Uterus (tissue), 4 donors: Measurements from ENCODE around the gene ASCC1. TPM values are rescaled to one million over a fixed set of nuclear protein-coding genes. Genes with fewer than 3 reads are reported as not detected.
A peak's percentile ranks its signal among the peaks of the same experiment; 100 is the strongest.
"Not testable (repeated sequence)": the region's sequence is repeated elsewhere in the genome, so short reads cannot be mapped to it uniquely, and the experiment has no call there.

ENCODE experiments used
- DNase-seq, 2 donors: peaks; one replicate each; pipeline ENCODE4 v3.0.0-alpha.2; 2019 to 2020
- H3K27ac ChIP-seq, 2 donors: fragments of 200-600 bp; sonication (generic); 1 replicate in 1 of 2; 2 replicates in 1 of 2; pipeline ENCODE4 v1.5.1; 2016 to 2018
- H3K27me3 ChIP-seq, 2 donors: fragments of 200-600 bp; sonication (generic); one replicate each; pipeline ENCODE4 v1.5.1; 2018 to 2019; ENCODE audit warnings: control low read depth in 1 of 2
- H3K36me3 ChIP-seq, 2 donors: fragments of 200-600 bp; sonication (generic); one replicate each; pipeline ENCODE4 v1.5.1; 2019; ENCODE audit warnings: control low read depth in 1 of 2
- H3K4me1 ChIP-seq, 2 donors: fragments of 200-600 bp; sonication (generic); one replicate each; pipeline ENCODE4 v1.5.1; 2018 to 2019; ENCODE audit warnings: control low read depth in 1 of 2
- H3K4me3 ChIP-seq, 2 donors: fragments of 200-600 bp; sonication (generic); 1 replicate in 1 of 2; 2 replicates in 1 of 2; pipeline ENCODE4 v1.5.1; 2018 to 2019; ENCODE audit warnings: mild to moderate bottlenecking in 1 of 2
- H3K9me3 ChIP-seq, 2 donors: fragments of 200-600 bp; sonication (generic); one replicate each; pipeline ENCODE4 v1.5.1; 2019; ENCODE audit warnings: control low read depth in 1 of 2
- CTCF ChIP-seq, 4 experiments: fragments of 200-600 bp in 2 of 4; fragments of 450-650 bp in 2 of 4; sonication (generic) in 2 of 4; IDR thresholded peaks; one replicate each; pipeline ENCODE4 v1.5.1; 2016 to 2019; ENCODE audit warnings: antibody characterized with exemption in 4 of 4, mild to moderate bottlenecking in 2 of 4, moderate library complexity in 1 of 4
- POLR2A ChIP-seq, 2 donors: fragments of 450-650 bp; IDR thresholded peaks; one replicate each; pipeline ENCODE4 v1.6.1; 2016; ENCODE audit warnings: antibody characterized with exemption in 2 of 2, mild to moderate bottlenecking in 1 of 2, moderate library complexity in 1 of 2
- intact Hi-C: fragments of 100-400 bp; cut with DNase I; formaldehyde crosslinking; loops from one replicate; pipeline ENCODE4 v1.15.1; 2023; ENCODE audit warnings: low total_unique reads
- total RNA-seq, 4 donors: library from RNA; depleted of rRNA in 3 of 4; stranded (reverse); fragments of >200 nt in 3 of 4; gene quantifications; one replicate each; pipeline versions ENCODE4 v1.1.0 to v1.2.4, GENCODE V29; 2014 to 2023
- donor health status: DM: yes; HTN: yes; CAD: no.

The ASCC1 gene
- total RNA-seq, 4 donors from 2014 or later, result 17.9 to 156 (median 38.4) TPM

- intact Hi-C loops, result loop anchor here (10.0 kb wide), 1 partner anchor 56 kb away; the partner anchor contains the start of gene DDIT4
- TF ChIP-seq CTCF (IDR thresholded peaks at IDR 0.05), result no peak
- TF ChIP-seq POLR2A (IDR thresholded peaks at IDR 0.05), result no peak
- Histone ChIP-seq H3K27me3 (no peaks in the 10 kb centered on the region), H3K4me3 (no peak overlapping the region), H3K4me1 (peaks cover 7 to 8% of the 10 kb centered on the region in 2 donors), H3K36me3 (no peaks in the 10 kb centered on the region), H3K27ac (peak overlapping the region; percentile 96 to 99), H3K9me3 (no peaks in the 10 kb centered on the region)
- no peak for DNase-seq
Observed at GRCh38 chr10:72218726-72219125, 2.6 kb upstream of the ASCC1 start.

GRCh38 chr10:72218325-72218724 is 2.2 kb upstream of the ASCC1 start:
- H3K36me3 ChIP-seq, result no peaks in the 10 kb centered on the region
- TF ChIP-seq CTCF (IDR thresholded peaks at IDR 0.05), result no peak
- no peak for TF ChIP-seq POLR2A (IDR thresholded peaks at IDR 0.05)
- peak overlapping the region; percentile 96 to 99 for H3K27ac ChIP-seq
- H3K4me3 ChIP-seq, result no peak overlapping the region
- no peaks in the 10 kb centered on the region for H3K27me3 ChIP-seq
- no peak for DNase-seq
- intact Hi-C loops, result loop anchor here (10.0 kb wide), 1 partner anchor 56 kb away; the partner anchor contains the start of gene DDIT4
- no peaks in the 10 kb centered on the region for H3K9me3 ChIP-seq
- H3K4me1 ChIP-seq, result peaks cover 7 to 8% of the 10 kb centered on the region in 2 donors

GRCh38 chr10:72211832-72212231 is 4.2 kb downstream of the ASCC1 start:
- not testable (repeated sequence) for H3K4me1 ChIP-seq, DNase-seq, H3K4me3 ChIP-seq, H3K27me3 ChIP-seq, H3K27ac ChIP-seq, H3K36me3 ChIP-seq, H3K9me3 ChIP-seq
- intact Hi-C loops, result loop anchor here (10.0 kb wide), 1 partner anchor 63 kb away; the partner anchor contains the start of gene DDIT4

GRCh38 chr10:72211381-72211780 is 4.7 kb downstream of the ASCC1 start:
- not testable (repeated sequence) for H3K9me3 ChIP-seq, H3K36me3 ChIP-seq, DNase-seq, H3K27ac ChIP-seq, H3K27me3 ChIP-seq, H3K4me1 ChIP-seq, H3K4me3 ChIP-seq
- intact Hi-C loops, result loop anchor here (10.0 kb wide), 1 partner anchor 63 kb away; the partner anchor contains the start of gene DDIT4

- H3K27ac ChIP-seq, H3K4me1 ChIP-seq, H3K36me3 ChIP-seq, DNase-seq, H3K4me3 ChIP-seq, H3K9me3 ChIP-seq, H3K27me3 ChIP-seq, intact Hi-C loops: not testable (repeated sequence)
Observed at GRCh38 chr10:72208526-72208925, 7.5 kb downstream of the ASCC1 start.

- Histone ChIP-seq H3K9me3 (no peaks in the 10 kb centered on the region), H3K4me3 (no peak overlapping the region), H3K27me3 (no peaks in the 10 kb centered on the region), H3K4me1 (no peaks in the 10 kb centered on the region), H3K36me3 (no peaks in the 10 kb centered on the region), H3K27ac (no peak overlapping the region)
- no peak for DNase-seq
- no peak for TF ChIP-seq CTCF (IDR thresholded peaks at IDR 0.05)
- no peak for TF ChIP-seq POLR2A (IDR thresholded peaks at IDR 0.05)
- intact Hi-C loops, result no loop called here
Observed at GRCh38 chr10:72206511-72207229, 9.4 kb downstream of the ASCC1 start.
